NB4 (cell line): ENCODE data around the gene CELSR1.

Experiments
- CTCF ChIP-seq: IDR thresholded peaks from one replicate; pipeline ENCODE4 v1.5.1; 2012; ENCODE audit warnings: low read depth, low read length
- MAX ChIP-seq: IDR thresholded peaks from 2 replicates; pipeline ENCODE4 v1.6.1; 2011; ENCODE audit warnings: low read depth, low read length
- MYC ChIP-seq: IDR thresholded peaks from 2 replicates; pipeline ENCODE4 v1.6.1; 2011; ENCODE audit warnings: low read depth, low read length
- POLR2A ChIP-seq: IDR thresholded peaks from 2 replicates; pipeline ENCODE4 v1.6.1; 2011; ENCODE audit warnings: mild to moderate bottlenecking; ENCODE audit not compliant: insufficient read length; ENCODE audit errors: extremely low read depth

DNA sequence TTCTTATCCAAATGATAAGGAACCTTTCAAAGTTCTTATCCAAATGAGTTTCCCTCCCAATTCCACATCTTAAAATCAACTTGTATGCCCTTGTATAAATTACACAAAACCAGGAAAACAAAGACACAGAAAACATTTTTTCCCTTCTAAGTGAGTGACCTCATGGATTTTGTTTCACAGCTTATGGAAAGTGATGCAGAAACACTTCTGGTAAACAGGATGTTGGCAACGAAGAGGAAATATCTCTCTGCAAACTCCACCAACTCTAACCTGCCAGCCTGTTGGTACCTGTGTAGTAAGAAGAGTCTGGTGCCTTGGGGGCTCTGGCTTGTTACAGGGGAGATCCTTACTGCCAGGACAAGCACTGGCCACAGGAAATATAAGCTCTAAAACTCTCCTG, 57.0 kb downstream of the CELSR1 start:
- TF ChIP-seq POLR2A (no peak), CTCF (no peak), MAX (no peak), MYC (no peak)
